ENCODE measurements around the gene CDON.
A peak's percentile ranks its signal among the peaks of the same experiment; 100 is the strongest.

The CDON gene

DNA sequence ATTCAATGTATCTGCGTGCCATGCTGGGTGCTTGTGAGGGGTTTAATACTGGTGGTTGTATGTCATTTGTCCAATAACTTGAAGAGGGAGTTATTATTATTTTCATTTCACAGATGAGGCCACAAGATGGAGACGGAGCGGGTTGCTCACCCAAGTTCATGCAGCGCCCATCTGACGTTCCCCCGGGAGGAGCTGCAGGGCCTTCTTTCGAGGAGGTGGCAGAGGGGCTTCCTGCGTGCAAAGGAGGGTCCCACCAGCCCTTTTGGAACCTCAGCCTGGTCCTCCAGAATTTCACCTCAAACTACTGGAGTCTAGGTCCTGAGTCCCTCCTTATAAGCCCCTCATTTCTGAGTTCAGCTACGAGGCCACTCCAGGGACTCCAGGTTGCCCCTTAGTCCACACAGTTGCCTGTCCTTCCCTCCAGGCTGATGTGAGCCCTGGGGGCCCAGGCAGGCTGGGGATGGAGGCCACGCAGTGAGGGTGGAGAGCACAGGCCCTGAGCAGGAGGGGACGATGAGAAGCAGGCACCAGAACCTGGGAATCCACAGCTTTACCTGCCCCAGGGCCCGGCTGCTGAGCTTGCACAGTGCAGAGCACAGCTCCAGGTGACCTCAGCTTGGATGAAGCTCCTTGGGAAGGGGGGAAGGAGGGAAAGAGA lies 119.8 kb downstream of the CDON start:
- DNase-seq: no peak

- DNase-seq: no peak
Measured at GRCh38 chr11:125941619-125942611, 120.8 kb downstream of the CDON start.

GRCh38 chr11:125941267-125941618 lies 121.4 kb downstream of the CDON start:
- DNase-seq: no peak

DNA sequence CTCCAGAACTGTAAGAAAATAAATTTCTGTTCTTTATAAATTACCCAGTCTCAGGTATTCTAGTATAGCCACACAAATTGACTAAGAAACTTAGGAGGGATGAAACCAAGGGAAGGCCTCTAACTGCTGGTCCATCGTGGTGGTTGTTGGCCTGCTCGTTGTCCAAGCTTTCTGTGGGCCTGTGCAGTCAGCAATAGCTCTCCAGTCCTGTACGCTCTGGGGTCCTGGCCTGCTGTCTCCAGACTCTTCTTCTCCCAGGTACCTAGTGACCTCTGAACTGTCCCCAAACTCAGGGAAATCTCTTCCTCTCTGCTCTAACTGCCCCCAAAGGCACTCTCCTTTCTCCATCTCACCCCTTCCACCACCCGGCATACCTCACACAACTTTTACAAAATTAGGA lies 122.5 kb downstream of the CDON start:
- DNase-seq: no peak

DNA sequence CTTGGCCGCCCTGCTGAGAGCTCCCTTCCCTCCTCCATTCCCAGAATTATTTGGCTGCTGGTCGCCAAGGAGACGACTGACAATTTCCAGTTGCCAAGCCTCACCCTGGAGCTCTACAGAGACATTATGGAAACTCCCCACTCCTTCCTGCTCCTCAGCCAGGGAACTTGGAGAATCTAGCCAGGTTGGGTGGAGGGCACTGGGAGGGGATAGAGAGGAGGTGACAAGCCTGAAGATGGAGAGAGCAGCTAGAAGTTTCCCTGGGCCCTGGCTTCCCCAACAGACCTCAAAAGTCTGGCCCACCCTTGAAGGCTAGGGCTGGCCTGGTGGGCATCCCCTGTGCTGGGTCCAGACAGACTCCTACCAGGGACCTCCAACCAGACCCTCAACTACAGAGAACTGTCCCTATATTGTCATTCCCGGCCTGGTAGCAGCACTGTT lies 123.6 kb downstream of the CDON start:
- DNase-seq: no peak

DNA sequence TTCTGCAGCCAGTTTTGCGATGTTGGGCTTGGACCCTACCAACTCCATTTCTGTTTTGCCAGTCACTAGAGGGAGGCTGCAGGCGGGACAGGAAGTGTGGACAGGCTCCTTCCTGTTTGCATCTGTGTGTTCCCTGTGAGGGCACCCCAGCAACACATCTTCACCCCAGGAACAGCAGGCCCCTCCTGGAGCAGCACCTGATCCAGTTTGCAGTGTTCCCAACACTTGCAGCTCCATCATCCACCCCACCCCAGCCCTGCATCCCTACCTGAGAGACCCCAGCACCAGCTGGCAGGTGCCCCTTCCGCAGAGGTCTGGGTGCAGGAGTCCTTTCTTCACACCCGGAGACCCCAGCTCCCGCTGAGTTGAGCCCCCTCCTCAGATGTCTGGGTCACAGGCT lies 124.2 kb downstream of the CDON start:
- DNase-seq: no peak

GRCh38 chr11:125935618-125936199 lies 127.0 kb downstream of the CDON start:
- no peak for DNase-seq

DNA sequence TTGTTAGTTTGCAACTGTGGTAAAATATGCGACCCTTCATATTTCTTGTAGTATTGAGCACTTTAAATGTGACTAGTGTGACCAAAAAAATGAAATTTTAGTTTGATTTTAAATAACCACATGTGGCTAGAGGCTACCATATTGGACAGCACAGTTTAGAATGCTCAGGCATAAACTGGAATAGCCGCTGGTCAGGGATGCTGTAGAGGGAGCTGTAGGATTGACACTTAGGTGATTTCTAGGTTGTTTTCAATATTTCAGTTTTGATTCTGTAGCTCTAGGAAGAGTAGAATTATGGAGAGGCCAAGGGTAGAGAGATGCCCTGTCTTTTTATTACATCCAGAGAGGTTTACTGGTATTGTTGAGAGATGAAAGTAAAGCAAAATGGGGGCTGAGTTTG lies 127.6 kb downstream of the CDON start:
- DNase-seq: no peak

DNA sequence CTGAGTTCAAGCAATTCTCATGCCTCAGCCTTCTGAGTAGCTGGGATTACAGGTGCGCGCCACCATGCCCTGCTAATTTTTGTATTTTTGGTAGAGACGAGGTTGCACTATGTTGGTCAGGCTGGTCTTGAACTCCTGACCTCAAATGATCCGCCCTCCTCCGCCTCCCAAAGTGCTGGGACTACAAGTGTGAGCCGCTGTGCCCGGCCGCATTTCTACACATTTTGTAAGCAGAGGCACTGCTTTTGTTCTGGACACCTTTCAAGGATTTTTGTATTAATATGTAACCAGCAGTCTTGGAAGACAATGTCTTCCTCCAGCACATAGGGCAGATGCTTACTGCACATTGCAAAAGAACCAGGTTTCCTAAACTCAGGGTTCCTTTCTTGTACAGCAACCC lies 128.2 kb downstream of the CDON start:
- DNase-seq: no peak

- no peak for DNase-seq
Measured at GRCh38 chr11:125933030-125933813, 129.4 kb downstream of the CDON start.

- DNase-seq: no peak
Measured at GRCh38 chr11:125932301-125932700, 130.4 kb downstream of the CDON start.

- no peak for DNase-seq
Measured at GRCh38 chr11:125931668-125932067, 131.0 kb downstream of the CDON start.

- DNase-seq: no peak
Measured at GRCh38 chr11:125931116-125931515, 131.6 kb downstream of the CDON start.

DNA sequence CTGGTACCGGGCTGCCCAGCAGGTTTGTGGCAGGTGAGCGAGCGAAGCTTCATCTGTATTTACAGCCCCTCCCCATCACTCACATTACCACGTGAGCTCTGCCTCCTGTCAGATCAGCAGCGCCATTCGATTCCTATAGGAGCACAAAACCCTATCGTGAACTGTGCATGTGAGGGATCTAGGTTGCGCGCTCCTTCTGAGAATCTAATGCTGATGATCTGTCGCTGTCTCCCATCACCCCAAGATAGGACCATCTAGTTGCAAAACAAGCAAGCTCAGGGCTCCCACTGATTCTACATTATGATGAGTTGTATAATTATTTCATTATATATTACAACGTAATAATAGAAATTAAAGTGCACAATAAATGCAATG lies 132.6 kb downstream of the CDON start:
- DNase-seq: no peak

DNA sequence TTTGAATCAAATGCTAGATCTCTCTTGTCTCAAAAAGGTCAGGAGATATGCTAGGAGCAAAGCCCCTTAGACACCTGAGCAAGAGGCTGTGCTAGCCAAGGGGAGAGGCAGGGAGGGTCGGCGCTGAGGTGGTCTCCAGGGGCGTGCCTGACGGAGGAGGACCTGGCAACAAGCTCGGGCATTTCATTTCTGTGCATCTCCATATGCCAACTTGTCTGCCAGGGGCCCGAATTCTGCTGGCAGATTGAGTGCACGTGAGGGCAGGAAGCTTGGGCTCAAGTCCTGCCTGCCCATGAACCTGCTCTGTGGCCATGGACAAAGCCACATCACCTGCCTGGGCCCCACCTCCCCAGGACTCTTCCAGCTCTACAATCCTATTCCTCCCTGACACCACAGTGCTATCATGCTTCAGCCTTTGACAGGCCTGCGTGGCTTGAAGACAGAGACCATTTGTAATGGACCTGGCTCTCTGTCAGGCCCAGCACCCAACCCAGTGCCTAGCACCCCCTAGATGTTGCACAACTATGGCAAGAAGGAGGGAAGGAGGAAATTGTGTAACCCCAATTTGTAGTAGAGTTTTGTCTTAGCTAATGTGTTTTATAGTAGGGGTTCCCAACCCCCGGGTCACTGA lies 133.1 kb downstream of the CDON start:
- DNase-seq: no peak

DNA sequence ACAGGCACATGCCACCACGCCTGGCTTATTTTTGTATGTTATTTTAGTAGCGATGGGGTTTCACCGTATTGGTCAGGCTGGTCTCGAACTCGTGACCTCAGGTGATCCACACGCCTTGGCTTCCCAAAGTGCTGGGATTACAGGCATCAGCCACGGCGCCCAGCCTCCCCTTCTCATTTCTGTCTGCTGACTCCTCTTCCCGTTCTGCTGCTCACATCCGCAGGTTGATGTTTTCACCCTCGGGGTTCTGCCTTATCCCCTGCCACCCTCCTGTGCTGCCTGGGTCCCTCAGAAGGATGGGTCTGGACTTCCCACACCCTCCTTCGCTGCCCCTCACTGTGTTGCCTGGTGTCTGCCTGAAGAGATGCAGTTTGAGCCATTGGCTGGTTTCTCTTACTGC lies 136.0 kb downstream of the CDON start:
- no peak for DNase-seq

GRCh38 chr11:125925804-125926203 lies 136.9 kb downstream of the CDON start:
- no peak for DNase-seq

DNA sequence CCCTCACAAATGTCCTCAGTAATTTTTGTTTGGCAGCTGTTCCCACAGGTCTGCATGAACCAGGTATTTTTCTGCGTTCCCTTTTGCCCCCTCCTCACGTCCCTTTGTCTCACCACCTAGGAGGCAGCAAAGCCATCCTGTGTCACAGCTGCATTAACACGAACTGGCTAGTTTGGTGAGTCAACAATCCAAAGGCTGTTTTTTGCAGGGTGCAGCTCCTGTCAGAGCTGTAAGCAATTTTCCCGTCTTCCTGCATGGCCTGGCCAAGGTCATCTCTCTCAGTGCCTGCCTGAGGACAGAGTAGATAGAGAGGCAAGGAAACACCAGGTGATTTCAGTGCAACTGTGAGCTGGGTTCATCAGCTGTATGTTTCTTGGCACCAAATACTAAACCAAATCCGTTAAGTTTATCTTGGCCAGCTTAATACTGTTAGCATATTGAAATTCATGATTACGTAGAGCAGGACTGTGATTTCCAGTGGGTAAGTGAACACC lies 137.4 kb downstream of the CDON start:
- DNase-seq: no peak

GRCh38 chr11:125924384-125925007 lies 138.2 kb downstream of the CDON start:
- DNase-seq: no peak

- DNase-seq: no peak
Measured at GRCh38 chr11:125923633-125924032, 139.0 kb downstream of the CDON start.

GRCh38 chr11:125923012-125923579 lies 139.6 kb downstream of the CDON start:
- peak; percentile 30 for DNase-seq

- no peak for DNase-seq
Measured at GRCh38 chr11:125922156-125922555, 140.5 kb downstream of the CDON start.

Data from CD4-positive, alpha-beta T cell treated with Interleukin-15 for 1 hour (primary cell).